HL-60 (cell line): ENCODE data around the gene ZNF598.

Experiments used
- DNase-seq, 2 experiments: peaks; one replicate each; pipeline ENCODE4 v3.0.0-alpha.2; 2010 to 2020; ENCODE audit warnings: low read depth in 1 of 2, low spot score in 1 of 2
- H3K27ac ChIP-seq: fragments of 250-450 bp; sonication (Bioruptor Pico); replicated peaks from 2 replicates; pipeline ENCODE4 v1.5.1; 2020; ENCODE audit warnings: mild to moderate bottlenecking, moderate library complexity
- H3K27me3 ChIP-seq: fragments of 250-450 bp; sonication (Bioruptor Pico); 2 replicates; pipeline ENCODE4 v1.5.1; 2021; ENCODE audit warnings: mild to moderate bottlenecking, moderate library complexity; ENCODE audit not compliant: insufficient read depth, poor library complexity, severe bottlenecking
- H3K4me3 ChIP-seq: replicated peaks from 2 replicates; pipeline ENCODE4 v1.5.1; 2011; ENCODE audit warnings: mild to moderate bottlenecking, control low read depth, low read length; ENCODE audit not compliant: insufficient read depth
- CTCF ChIP-seq: IDR thresholded peaks from one replicate; pipeline ENCODE4 v1.5.1; 2011; ENCODE audit warnings: low read length, control low read depth, inconsistent platforms; ENCODE audit not compliant: insufficient read depth
- GABPA ChIP-seq: IDR thresholded peaks from 2 replicates; pipeline ENCODE4 v1.6.1; 2012; ENCODE audit warnings: low read depth
- POLR2AphosphoS5 ChIP-seq: IDR thresholded peaks from 2 replicates; pipeline ENCODE4 v1.6.1; 2012; ENCODE audit warnings: low read depth
- REST ChIP-seq: IDR thresholded peaks from 2 replicates; pipeline ENCODE4 v1.6.1; 2012; ENCODE audit warnings: low read depth; ENCODE audit not compliant: insufficient replicate concordance
- SPI1 ChIP-seq: IDR thresholded peaks from 2 replicates; pipeline ENCODE4 v1.6.1; 2012; ENCODE audit warnings: low read depth, mild to moderate bottlenecking, borderline replicate concordance

ZNF598 gene

GRCh38 chr16:1976216-1976520 lies 33.5 kb downstream of the ZNF598 start:
- H3K4me3 ChIP-seq = no peak overlapping the region
- DNase-seq = no peak
- H3K27ac ChIP-seq = no peak overlapping the region
- H3K27me3 ChIP-seq = peaks cover 14% of the 10 kb centered on the region
- TF ChIP-seq GABPA = no peak
- TF ChIP-seq REST = no peak
- TF ChIP-seq CTCF = no peak
- no peak for TF ChIP-seq POLR2AphosphoS5
- TF ChIP-seq SPI1 = no peak

GRCh38 chr16:1975432-1976215 lies 34.0 kb downstream of the ZNF598 start:
- no peak for DNase-seq
- no peak overlapping the region for H3K27ac ChIP-seq
- no peak overlapping the region for H3K4me3 ChIP-seq
- TF ChIP-seq GABPA = no peak
- TF ChIP-seq REST = no peak
- no peak for TF ChIP-seq POLR2AphosphoS5
- TF ChIP-seq SPI1 = no peak
- TF ChIP-seq CTCF = no peak
- peaks cover 9% of the 10 kb centered on the region for H3K27me3 ChIP-seq

- no peak overlapping the region for H3K4me3 ChIP-seq
- H3K27ac ChIP-seq = no peak overlapping the region
- DNase-seq = no peak
- H3K27me3 ChIP-seq = no peaks in the 10 kb centered on the region
- TF ChIP-seq CTCF = no peak
- no peak for TF ChIP-seq REST
- TF ChIP-seq GABPA = no peak
- no peak for TF ChIP-seq SPI1
- TF ChIP-seq POLR2AphosphoS5 = no peak
Observed at GRCh38 chr16:1974157-1975070, 35.2 kb downstream of the ZNF598 start.
